Measurements from ENCODE around the gene OR6C4.
"Not testable (repeated sequence)": the region's sequence is repeated elsewhere in the genome, so short reads cannot be mapped to it uniquely, and the experiment has no call there.

Gene OR6C4

DNA sequence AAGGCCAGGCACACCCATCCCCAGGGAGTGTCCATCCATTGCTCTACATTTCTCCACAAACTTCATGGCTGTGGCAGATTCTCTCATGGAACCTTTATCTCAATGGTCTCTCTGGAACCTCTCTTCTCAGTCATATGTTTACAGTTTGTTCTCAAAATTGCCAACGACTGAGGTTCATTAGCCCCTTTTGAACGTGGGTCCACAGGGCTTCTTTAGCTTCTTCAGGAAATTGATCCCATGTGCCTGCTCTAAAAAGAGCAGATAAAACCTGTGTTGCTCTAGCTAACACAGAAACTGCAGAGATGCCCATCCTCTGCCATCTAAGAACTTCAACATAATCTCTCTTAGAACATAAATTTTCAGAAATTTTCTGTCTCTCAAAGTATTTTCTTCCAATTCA is at the start of gene OR6C4:
OR6C4 (plus strand) TSS at position 301 of the 400 bp plus-strand sequence. CDS start 1,625 bp downstream, outside the sequence.
- DNase-seq (ENCODE audit: low spot score), result no peak

DNA sequence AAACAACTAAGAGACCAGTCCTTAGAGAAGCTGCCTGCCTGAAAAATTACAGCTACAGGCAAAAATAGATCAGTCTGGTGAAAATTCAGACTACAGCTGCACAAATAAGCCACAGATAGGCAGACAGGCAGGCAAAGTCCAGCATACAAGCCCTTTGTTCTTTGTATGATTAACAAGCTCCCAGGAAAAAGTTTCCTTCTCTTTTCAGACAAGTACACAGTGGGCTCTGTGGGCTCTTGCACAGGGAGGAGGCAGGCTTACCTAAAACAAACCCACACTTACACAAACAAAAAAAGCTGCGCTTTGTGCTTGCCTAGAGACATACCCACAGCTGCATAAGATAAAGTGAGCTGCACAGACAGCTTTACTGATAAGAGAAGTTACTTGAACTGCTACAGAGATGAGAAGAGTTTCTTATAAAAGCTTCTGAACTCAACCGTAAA is 49.6 kb upstream of the OR6C4 start:
- no peak for DNase-seq (ENCODE audit: low spot score)

DNA sequence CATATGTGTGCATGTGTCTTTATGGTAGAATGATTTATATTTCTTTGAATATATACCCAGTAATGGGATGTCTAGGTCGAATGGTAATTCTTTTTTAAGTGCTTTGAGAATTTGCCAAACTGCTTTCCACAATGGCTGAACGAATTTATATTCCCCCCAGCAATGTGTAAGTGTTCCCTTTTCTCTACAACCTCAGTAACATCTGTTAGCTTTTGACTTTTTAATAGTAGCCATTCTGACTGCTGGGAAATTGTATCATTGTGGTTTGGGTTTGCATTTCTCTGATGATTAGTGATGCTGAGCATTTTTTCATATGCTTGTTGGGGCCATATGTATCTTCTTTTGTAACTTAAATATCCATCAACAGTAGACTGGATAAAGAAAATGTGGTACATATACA is 47.8 kb upstream of the OR6C4 start:
- no peak for DNase-seq (ENCODE audit: low spot score)

DNA sequence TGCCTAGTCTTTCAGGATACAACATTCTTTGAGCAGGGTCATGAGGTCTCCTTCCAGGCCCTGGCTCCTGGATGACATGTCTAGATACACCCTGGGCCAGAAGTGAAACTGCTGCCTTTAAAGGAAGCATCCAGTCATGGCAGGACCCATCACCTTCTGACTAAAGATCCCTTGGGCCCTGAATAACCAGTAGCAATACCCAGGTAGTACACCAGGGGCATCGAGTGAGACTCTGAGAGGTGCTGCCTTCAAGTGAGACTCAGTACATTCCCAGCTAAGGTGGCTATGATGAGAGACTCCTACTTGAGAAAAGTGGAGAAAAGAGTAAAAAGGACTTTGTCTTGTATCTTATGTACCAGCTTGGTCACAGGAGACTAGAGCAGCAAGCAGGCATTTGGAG is 33.7 kb upstream of the OR6C4 start:
- DNase-seq (ENCODE audit: low spot score), result no peak

DNA sequence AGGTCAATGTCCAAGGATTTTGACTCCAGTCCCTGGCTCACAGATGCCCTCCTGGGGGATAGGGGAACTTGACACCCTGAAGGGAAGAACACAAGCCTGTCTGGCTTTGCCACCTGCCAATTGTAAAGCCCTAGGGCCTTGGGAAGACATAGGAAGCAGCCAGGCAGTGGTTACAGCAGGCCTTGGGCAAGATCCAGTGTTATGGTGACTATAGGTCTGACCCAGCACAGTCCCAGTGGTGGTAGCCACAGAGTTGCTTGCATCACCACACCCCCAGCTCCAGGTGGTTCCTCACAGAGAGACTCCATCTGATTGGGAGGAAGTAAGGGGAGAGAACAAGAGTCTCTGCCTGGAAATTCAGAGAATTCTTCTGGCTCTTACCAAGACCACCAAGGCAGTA is 33.0 kb upstream of the OR6C4 start:
- DNase-seq (ENCODE audit: low spot score), result no peak

DNA sequence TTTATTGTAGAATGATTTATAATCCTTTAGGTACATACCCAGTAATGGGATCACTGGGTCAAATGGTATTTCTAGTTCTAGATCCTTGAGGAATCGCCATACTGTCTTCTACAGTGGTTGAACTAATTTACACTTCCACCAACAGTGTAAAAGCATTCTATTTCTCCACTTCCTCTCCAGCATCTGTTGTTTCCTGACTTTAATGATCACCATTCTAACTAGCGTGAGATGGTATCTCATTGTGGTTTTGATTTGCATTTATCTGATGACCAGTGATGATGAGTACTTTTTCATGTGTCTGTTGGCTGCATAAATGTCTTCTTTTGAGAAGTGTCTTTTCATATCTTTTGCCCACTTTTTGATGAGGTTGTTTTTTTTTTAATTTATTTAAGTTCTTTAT is 1.2 kb upstream of the OR6C4 start:
- DNase-seq (ENCODE audit: low spot score), result not testable (repeated sequence)

DNA sequence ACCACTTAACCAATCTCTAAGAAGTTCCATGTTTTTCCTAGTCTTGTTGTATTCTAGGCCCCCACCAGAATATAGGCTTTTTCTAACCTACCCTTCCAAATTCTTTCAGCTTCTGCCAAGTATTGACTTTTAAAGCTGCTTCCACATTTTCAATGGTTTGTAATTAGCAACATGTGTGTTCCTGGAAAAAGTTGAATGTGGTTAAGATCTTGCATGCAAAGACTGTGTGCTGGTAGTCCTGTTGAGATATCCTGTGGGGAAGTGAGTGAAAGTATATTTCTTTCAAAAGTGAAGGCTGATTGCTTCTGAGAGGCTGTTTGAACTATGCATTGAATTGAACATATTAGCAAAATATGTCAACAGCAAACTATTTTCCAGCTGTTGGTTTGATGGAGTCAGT is 646 bp upstream of the OR6C4 start:
- no peak for DNase-seq (ENCODE audit: low spot score)

DNA sequence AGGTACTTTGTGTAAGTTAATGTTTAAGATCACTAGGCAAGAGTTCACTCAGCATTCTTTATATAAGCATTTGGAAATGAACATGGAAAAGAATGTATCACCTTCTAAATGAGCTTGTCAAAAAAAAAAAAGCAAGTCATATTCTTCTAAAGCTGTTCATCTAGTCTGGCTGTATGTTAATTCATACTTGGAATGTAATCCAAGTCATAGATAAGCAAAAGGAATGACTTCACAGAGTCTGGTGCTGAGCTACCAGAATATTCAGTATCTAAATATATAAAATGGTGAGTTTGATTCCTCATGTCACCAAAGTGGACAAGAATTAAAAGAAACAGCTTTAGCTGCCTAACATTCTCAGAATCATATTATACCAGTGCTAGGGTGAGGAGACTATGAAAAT is 4.9 kb downstream of the OR6C4 start:
- DNase-seq (ENCODE audit: low spot score), result no peak

DNA sequence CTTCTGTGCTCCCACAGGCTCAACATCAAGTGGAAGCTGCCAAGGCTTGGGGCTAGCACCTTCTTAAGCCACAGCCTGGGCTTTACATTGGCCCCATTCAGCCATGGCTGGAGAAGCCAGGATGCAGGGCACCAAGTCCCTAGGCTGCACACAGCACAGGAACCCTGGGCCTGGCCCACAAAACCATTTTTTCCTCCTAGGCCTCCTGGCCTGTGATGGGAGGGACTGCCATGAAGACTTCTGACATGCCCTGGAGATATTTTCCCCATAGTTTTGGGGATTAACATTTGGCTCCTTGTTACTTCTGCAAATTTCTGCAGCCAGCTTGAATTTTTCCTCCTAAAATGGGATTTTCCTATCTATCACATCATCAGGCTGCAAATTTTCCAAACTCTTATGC is 20.7 kb downstream of the OR6C4 start:
- not testable (repeated sequence) for DNase-seq (ENCODE audit: low spot score)

DNA sequence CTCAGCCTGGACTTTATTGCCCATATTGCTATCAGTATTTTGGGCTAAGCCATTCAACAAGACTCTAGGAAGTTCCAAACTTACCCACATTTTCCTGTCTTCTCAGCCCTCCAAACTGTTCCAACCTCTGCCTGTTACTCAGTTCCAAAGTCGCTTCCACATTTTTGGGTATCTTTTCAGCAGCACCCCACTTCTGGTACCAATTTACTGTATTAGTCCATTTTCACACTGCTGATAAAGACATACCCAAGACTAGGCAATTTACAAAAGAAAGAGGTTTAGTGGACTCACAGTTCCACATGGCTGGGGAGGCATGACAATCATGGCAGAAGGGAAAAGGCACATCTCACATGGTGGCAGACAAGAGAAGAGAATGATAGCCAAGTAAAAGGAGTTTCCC is 21.3 kb downstream of the OR6C4 start:
- not testable (repeated sequence) for DNase-seq (ENCODE audit: low spot score)

DNA sequence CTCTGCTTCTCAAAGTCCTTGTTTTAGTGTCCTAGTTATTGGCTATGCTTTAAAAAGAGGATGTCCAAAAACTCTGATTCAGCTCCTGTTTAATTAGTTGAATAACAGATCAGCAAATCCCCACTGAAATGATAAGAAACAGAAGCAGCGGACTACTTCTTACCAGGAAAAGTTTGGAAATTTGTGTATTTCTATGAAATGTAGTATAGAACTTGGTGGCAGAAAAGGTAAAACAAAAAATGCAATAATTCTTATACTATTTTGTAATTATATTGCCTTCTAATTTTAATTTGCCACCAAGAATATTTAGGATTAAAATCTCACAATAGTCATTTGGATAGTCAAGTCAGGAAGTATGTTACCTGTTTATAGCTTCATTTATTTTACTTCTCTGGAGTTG is 22.8 kb downstream of the OR6C4 start, which contains the start of gene OR2AP1:
OR2AP1 (plus strand) TSS at position 301 of the 400 bp plus-strand sequence. CDS start 1,947 bp downstream, outside the sequence.
- no peak for DNase-seq (ENCODE audit: low spot score)

DNA sequence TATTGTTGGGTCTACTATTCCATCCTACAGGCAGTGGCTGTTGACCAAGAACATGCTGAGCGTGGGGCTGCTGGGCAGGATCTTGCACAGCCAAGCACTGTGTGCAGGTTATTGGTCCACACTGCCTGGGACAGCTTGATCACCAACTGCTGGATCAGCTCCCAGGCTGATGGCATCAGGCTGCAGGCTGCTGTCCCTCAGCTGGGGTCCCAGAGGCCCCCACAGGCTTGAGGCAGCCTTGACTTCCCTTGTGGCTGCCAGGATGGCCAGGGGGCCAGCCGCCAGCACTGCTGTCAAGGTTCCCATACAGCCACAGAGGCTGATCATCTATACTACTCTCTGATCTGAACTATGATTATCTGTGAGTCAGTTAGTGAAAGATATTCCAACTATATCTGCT is 32.7 kb downstream of the OR6C4 start:
- no peak for DNase-seq (ENCODE audit: low spot score)

DNA sequence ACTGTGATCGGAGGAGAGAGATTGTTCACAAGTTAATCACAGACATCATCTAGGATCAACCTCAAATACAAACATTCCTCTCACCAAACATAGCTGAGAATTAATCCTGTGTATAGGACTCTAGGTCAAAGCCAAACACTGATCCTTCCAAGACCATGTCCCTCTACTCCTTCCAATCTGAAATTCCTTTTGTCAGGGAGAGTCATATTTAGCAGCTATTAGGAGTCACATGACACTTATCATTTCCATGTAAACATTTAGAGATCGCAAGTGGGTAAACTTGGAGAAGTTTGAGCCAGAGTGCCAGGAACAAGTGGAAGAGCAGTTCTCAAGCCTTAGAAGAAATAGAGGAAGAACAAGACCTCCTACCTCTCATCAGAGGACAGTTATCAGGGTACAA is 36.4 kb downstream of the OR6C4 start:
- no peak for DNase-seq (ENCODE audit: low spot score)

DNA sequence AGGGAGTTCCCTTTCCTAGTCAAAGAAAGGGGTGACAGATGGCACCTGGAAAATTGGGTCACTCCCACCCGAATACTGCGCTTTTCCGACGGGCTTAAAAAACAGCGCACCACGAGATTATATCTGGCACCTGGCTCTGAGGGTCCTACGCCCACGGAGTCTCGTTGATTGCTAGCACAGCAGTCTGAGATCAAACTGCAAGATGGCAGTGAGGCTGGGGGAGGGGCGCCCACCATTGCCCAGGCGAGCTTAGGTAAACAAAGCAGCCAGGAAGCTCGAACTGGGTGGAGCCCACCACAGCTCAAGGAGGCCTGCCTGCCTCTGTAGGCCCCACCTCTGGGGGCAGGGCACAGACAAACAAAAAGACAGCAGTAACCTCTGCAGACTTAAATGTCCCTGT is 40.8 kb downstream of the OR6C4 start:
- not testable (repeated sequence) for DNase-seq (ENCODE audit: low spot score)
